Esophagus (tissue), 2 donors: Measurements from ENCODE around the gene NRG2. TPM values are rescaled to one million over a fixed set of nuclear protein-coding genes. Genes with fewer than 3 reads are reported as not detected.

Experiments
- H3K27ac ChIP-seq, 2 donors: one replicate each; pipeline ENCODE4 v1.5.1; 2013; ENCODE audit warnings: low read depth in 2 of 2, mild to moderate bottlenecking in 2 of 2, inconsistent platforms in 1 of 2, low read length in 1 of 2, moderate library complexity in 1 of 2
- H3K27me3 ChIP-seq, 2 donors: one replicate each; pipeline ENCODE4 v1.6.1; 2013; ENCODE audit warnings: low read length in 2 of 2, control low read depth in 1 of 2, mild to moderate bottlenecking in 1 of 2; ENCODE audit not compliant: insufficient read depth in 2 of 2, control insufficient read depth in 1 of 2
- H3K36me3 ChIP-seq, 2 donors: one replicate each; pipeline ENCODE4 v1.6.1; 2013; ENCODE audit warnings: low read length in 1 of 2; ENCODE audit not compliant: control insufficient read depth in 2 of 2, insufficient read depth in 2 of 2
- H3K4me1 ChIP-seq, 2 donors: one replicate each; pipeline ENCODE4 v1.6.1; 2013; ENCODE audit warnings: low read length in 1 of 2; ENCODE audit not compliant: control insufficient read depth in 2 of 2, insufficient read depth in 2 of 2
- H3K4me3 ChIP-seq, 2 donors: one replicate each; pipeline ENCODE4 v1.5.1; 2013; ENCODE audit warnings: low read length in 2 of 2, mild to moderate bottlenecking in 2 of 2, low read depth in 1 of 2, moderate library complexity in 1 of 2
- H3K9me3 ChIP-seq, 2 donors: one replicate each; pipeline ENCODE4 v1.6.1; 2013; ENCODE audit warnings: mild to moderate bottlenecking in 2 of 2, low read depth in 1 of 2, low read length in 1 of 2, moderate library complexity in 1 of 2; ENCODE audit not compliant: control insufficient read depth in 2 of 2, insufficient read depth in 1 of 2
- WGBS, 2 donors: extraction: QIAGEN DNeasy Blood & Tissue Kit; methylation state at CpG; one replicate each; pipeline ENCODE4 v1.1.7; 2013; 5-methylcytosine and 5-hydroxymethylcytosine counted together
- polyA plus RNA-seq, 2 donors: library from polyadenylated mRNA; stranded (reverse); fragments of 200-250 nt; gene quantifications; one replicate each; pipeline ENCODE4 v1.2.3, GENCODE V29; 2013
- donor health status: healthy with polysubstance abuse.
- donor health status: Bipolar disorder and iron deficiency.

The NRG2 gene
- polyA plus RNA-seq, 2 donors = 1.7 to 1.8 TPM

DNA sequence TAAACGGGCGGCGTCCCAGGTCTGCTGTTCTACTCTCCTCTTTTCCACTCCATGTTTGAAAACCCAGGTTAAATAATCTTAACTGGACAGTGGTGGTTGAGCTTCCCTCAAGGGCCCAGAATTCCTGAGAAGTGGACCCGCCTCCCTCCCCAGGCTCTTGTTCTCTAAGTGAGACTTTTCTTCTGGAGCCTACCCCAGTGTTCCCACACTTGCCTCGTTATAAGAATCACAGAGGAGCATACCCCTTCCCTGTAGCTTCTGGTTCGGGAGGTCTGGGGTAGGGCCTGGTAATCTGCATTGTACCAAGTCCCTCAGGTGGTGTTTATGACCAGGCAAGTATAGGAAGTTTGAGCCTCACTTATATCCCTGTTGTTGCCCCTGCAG lies 235.5 kb downstream of the NRG2 start:
- 76 to 83% methylated on average over 6 of the region's 6 CpGs for WGBS, 2 donors
- H3K36me3 ChIP-seq = no peaks in the 10 kb centered on the region
- no peak overlapping the region for H3K4me3 ChIP-seq
- no peak overlapping the region for H3K27ac ChIP-seq
- no peaks in the 10 kb centered on the region for H3K27me3 ChIP-seq
- peaks cover 0 to 3% of the 10 kb centered on the region in 2 donors for H3K9me3 ChIP-seq
- H3K4me1 ChIP-seq = no peaks in the 10 kb centered on the region

DNA sequence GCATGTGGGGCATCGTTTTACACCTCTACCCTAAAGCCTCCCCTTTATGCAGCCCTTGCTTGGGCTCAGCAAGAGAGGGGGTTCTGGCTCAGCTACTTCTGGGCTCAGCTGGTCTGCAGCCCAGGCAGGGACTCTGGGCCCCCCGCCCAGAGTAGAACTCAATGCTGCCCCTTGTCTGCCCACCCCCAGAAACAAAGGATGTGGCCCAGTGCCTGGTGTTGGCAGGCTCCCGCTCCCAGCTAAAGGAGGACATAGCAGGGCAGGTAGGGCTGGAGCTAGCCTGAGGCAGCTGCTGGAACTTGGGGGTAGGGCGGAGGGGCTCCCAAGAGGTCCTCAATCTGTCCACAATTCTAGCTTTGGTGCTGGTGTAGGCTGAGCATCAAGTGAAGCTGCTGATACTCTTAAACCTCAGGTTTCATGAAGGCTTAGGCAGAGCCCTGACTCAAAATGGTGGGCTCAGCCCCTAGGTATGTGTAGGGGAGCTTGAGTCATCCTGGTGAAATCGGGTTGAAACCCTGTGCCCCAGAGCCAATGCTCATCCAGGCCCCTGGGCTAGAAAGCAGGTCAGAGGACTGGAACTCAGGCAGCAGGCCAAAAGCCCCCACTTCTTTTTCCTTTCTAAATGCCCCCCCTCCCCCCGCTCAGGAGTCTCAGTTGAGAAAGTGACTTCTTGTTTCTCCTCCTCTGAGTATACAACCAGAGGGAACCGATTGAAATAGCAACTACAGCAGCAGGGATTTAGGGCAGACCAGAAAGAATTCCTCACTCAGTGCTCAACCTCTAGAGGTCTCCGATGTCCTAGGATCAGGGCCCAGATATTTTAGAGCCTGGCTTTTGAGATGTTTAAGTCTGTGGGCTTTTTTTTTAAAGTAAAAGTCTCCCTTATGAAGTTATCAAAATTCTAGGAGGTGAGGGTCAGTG lies 236.1 kb downstream of the NRG2 start:
- H3K4me1 ChIP-seq = no peaks in the 10 kb centered on the region
- no peaks in the 10 kb centered on the region for H3K27me3 ChIP-seq
- H3K4me3 ChIP-seq = no peak overlapping the region
- no peak overlapping the region for H3K27ac ChIP-seq
- WGBS, 2 donors = 60 to 61% methylated on average over 8 of the region's 8 CpGs
- H3K9me3 ChIP-seq = peaks cover 0 to 3% of the 10 kb centered on the region in 2 donors
- no peaks in the 10 kb centered on the region for H3K36me3 ChIP-seq

DNA sequence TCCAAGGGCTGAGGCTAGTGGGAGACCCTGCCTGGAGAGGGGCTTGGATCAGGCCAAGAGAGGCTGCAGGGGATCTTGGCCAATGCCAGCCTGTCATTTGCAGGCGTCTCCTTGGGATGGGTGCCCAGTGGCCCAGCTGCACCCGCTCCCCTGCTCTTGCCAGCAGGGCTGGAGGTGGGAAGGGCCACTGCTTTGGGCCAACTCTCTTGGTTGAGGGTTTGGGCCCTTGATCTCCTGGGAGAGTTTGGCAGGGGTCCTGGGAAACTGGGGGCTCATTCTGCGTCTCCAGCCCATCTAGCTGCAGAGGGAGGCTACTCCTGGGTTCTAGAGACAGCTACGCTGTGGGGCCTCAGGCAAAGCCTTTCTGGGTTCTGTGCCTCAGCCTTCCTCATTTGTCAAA lies 237.0 kb downstream of the NRG2 start:
- Histone ChIP-seq H3K4me1 (no peaks in the 10 kb centered on the region), H3K4me3 (no peak overlapping the region), H3K9me3 (peaks cover 0 to 3% of the 10 kb centered on the region in 2 donors), H3K27me3 (no peaks in the 10 kb centered on the region), H3K27ac (no peak overlapping the region), H3K36me3 (no peaks in the 10 kb centered on the region)
- 75 to 80% methylated on average over 4 of the region's 4 CpGs for WGBS, 2 donors

DNA sequence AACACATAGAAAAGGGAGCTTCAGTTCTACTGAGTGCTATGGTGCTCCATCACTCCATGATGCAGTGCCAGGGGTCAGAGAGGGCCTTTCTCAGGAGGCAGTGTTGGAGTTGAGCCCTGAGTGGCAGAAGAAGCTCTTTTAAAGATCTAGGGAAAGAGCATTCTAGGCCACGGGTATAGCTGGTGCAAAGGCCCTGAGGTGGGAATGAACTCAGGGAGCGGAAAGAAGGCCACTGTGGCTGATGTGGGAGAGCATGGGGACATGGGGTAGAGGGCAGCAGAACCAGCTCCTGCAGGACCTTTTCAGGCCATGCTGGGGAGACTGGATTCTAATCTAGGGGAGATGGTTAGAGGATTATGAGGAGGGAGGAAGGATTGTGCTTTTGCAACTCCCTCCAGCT lies 237.6 kb downstream of the NRG2 start:
- 93 to 95% methylated on average over 2 of the region's 2 CpGs for WGBS, 2 donors
- H3K27ac ChIP-seq = no peak overlapping the region
- H3K36me3 ChIP-seq = no peaks in the 10 kb centered on the region
- H3K9me3 ChIP-seq = peaks cover 0 to 3% of the 10 kb centered on the region in 2 donors
- H3K4me3 ChIP-seq = no peak overlapping the region
- H3K4me1 ChIP-seq = no peaks in the 10 kb centered on the region
- no peaks in the 10 kb centered on the region for H3K27me3 ChIP-seq

DNA sequence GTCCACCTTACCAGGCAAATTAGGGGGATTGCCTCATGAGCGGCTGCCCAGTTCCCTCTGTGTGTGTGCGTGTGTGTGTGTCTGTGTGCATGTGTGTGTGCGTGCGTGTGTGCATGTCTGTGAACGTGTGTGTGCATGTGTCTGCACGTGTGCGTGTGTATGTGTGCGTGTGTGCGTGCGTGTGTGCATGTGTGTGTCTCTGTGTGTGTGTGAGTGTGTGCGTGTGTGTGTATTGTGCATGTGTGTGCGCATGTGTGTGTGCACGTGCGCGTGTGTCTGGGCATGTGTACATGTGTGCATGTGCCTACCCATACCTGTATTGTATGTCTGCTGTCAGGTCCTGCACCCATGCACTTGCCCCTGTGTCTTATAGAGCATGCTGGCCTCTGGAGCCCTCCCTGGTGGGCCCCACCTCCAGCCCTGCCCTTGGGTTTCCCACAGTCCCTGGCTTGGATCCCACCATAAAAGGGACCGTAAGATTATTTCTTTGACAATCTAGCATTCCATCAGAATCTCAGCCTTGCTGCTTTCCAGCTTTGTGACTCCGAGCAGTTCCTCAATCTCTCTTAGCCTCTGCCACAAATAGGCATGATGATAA lies 238.2 kb downstream of the NRG2 start:
- peaks cover 0 to 3% of the 10 kb centered on the region in 2 donors for H3K9me3 ChIP-seq
- H3K4me3 ChIP-seq = no peak overlapping the region
- no peak overlapping the region for H3K27ac ChIP-seq
- no peaks in the 10 kb centered on the region for H3K27me3 ChIP-seq
- WGBS, 2 donors = 89 to 92% methylated on average over 17 of the region's 17 CpGs
- no peaks in the 10 kb centered on the region for H3K4me1 ChIP-seq
- no peaks in the 10 kb centered on the region for H3K36me3 ChIP-seq

DNA sequence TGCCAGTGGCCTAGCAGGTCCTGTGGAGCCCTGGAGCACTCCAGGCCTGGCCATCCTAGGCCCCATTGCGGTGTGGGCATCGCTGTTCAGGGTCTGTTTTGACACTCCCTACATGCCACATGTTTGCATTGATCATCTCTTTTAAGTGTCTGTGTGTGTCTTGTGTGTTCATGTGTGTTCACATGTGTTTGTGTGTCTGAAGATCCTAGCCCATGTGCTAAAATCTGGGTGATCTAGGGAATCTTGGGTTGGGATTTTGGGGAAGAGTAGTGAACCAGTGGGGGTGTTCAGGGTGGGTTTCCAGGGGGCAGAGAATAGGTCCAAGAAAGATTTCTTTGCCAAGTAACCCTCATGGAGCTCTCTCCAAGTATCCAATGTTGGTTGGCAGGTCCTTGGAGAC lies 239.1 kb downstream of the NRG2 start:
- WGBS, 2 donors = 91 to 96% methylated on average over 2 of the region's 2 CpGs

DNA sequence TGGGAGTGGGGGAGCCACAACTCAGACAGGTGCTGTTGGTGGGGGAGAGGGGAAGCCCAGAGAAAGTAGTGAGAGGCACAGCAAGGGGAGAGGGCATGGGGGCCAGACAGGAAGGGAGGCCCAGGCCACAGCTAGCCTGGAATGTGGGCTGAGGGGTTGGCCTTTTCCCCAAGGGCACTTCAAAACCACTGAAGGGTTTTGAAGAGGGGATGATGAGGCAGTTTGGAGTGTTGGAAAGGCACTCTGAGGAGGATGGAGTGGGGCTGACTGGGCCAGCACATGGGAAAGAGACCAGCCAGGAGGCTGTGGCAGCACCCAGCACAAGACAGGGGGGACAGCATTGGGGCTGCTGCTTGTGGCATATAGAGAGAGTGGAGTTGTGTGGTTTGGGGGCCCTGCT lies 243.7 kb downstream of the NRG2 start:
- peaks cover 0 to 17% of the 10 kb centered on the region in 2 donors for H3K27me3 ChIP-seq
- no peak overlapping the region for H3K4me3 ChIP-seq
- no peaks in the 10 kb centered on the region for H3K36me3 ChIP-seq

More for the DNA sequence above, 239.1 kb downstream of the NRG2 start:
- no peak overlapping the region for H3K4me3 ChIP-seq
- H3K4me1 ChIP-seq = no peaks in the 10 kb centered on the region
- H3K36me3 ChIP-seq = no peaks in the 10 kb centered on the region
- no peaks in the 10 kb centered on the region for H3K27me3 ChIP-seq
- peaks cover 0 to under 1% of the 10 kb centered on the region in 2 donors for H3K9me3 ChIP-seq
- no peak overlapping the region for H3K27ac ChIP-seq

DNA sequence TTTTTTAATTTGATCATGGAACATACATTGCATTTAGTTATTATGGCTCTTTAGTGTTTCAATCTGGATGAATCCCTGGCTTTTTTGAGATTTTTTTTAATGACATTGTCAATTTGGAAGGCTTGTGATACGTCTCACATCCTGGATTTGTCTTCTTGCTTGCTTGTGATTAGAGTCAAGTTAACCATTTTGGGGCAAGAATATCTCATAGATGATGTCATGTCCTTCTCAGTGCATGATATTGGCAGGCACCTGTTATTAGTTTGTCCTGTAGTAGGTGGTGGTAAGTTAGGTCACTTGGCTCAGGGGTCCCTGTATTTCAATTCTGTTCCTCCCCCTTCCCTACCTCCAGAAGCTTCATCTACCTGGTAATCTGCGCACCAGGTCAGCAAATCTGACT lies 244.2 kb downstream of the NRG2 start:
- H3K4me3 ChIP-seq = no peak overlapping the region
- WGBS, 2 donors = 77 to 83% methylated on average over 2 of the region's 2 CpGs
- H3K9me3 ChIP-seq = no peaks in the 10 kb centered on the region

More for the DNA sequence above, 243.7 kb downstream of the NRG2 start:
- Histone ChIP-seq H3K27ac (no peak overlapping the region), H3K4me1 (peaks cover 0 to 4% of the 10 kb centered on the region in 2 donors), H3K9me3 (no peaks in the 10 kb centered on the region)

DNA sequence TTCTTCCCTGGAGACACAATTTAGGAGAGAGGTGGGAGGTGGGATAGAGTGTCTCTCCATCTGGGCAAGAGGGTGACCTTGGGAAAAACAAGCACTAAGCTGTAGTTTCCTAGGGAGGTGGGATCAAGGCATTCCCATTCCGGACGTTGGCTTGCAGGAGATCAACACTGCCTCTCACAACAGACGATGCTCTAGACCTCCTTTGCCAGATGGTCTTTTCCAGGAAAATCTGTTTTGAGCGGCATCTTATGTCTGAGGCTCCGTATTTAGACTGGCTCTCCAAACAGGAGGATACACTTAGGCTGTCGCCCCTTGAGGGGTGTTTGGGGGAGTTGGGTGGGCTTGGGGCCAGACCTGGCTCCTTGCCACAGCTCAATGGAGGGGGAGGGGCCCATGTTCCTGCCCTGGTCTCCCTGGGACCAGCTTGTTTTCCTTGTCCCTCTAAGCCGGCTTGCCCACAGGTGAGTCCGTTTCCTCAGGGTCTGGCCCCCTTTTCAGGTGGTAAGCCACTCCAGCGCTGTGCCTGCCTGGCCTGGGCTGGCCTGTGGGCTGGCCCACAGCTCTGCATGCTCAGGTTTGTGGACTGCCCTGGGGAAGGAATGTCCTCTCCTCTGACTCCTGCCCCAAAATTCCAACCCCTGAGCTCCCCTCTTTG lies 245.1 kb downstream of the NRG2 start:
- Histone ChIP-seq H3K36me3 (no peaks in the 10 kb centered on the region), H3K27ac (no peak overlapping the region), H3K9me3 (no peaks in the 10 kb centered on the region), H3K4me3 (no peak overlapping the region), H3K4me1 (peaks cover 0 to 4% of the 10 kb centered on the region in 2 donors), H3K27me3 (peaks cover 0 to 17% of the 10 kb centered on the region in 2 donors)
- WGBS, 2 donors = 54 to 67% methylated on average over 9 of the region's 9 CpGs

More for the DNA sequence above, 244.2 kb downstream of the NRG2 start:
- Histone ChIP-seq H3K27ac (no peak overlapping the region), H3K27me3 (peaks cover 0 to 17% of the 10 kb centered on the region in 2 donors), H3K36me3 (no peaks in the 10 kb centered on the region), H3K4me1 (peaks cover 0 to 4% of the 10 kb centered on the region in 2 donors)
